K562 (cell line): ENCODE results near the gene TENM4. TPM values are rescaled to one million over a fixed set of nuclear protein-coding genes. Genes with fewer than 3 reads are reported as not detected.

Source experiments
- ATAC-seq: fragments of 200-7000 bp; cut with Tn5 transposase; 3 replicates; pipeline ENCODE4 v1.9.1; 2020; ENCODE audit warnings: moderate library complexity
- BruUV-seq: library from RNA; stranded (reverse); fragments of 400-500 nt; replicated peaks from 2 replicates; lab custom pipeline; 2021; lab: Mats Ljungman, UMichigan
- CTCF ChIA-PET: fragments of 300-600 bp; formaldehyde crosslinking; extraction: SDS; loops from one replicate; lab custom pipeline; 2021; ENCODE audit warnings: low intra/inter-chr PET ratio; lab: Yijun Ruan, JAX
- POLR2A ChIA-PET: fragments of 300-600, 350-650 bp; sonication (Branson Sonifier 250); formaldehyde crosslinking; extraction: SDS; loops from one replicate; lab custom pipeline; 2021; ENCODE audit warnings: antibody characterized with exemption, inconsistent platforms; lab: Yijun Ruan, JAX
- DNase-seq, 4 experiments: peaks; one replicate each; pipeline versions ENCODE4 v3.0.0 to v3.0.0-alpha.2; 2011 to 2018; ENCODE audit warnings: low spot score in 3 of 4, mixed read lengths in 3 of 4; ENCODE audit errors: extremely low read depth in 1 of 4
- FAIRE-seq: peaks from 2 replicates; lab custom pipeline; 2011; peaks lifted over from hg19 to GRCh38; lab: Jason Lieb, UNC
- H2AFZ ChIP-seq: 2 replicates; pipeline ENCODE4 v1.6.0; 2011; ENCODE audit warnings: low read depth, low read length, control low read depth, inconsistent platforms
- H3K27ac ChIP-seq: fragments of 200-600 bp; 3 replicates; pipeline ENCODE4 v1.8.0; 2011; ENCODE audit warnings: low read depth, mild to moderate bottlenecking, control low read depth, inconsistent platforms, low read length, moderate library complexity, mixed read lengths; ENCODE audit errors: extremely low read depth
- H3K27me3 ChIP-seq, 2 experiments: fragments of 300-600 bp in 1 of 2; 2 replicates in 1 of 2; 3 replicates in 1 of 2; pipeline versions ENCODE4 v1.6.0 to v1.8.0; 2011; ENCODE audit warnings: inconsistent platforms in 2 of 2, low read length in 2 of 2, mild to moderate bottlenecking in 1 of 2, mixed read lengths in 1 of 2, moderate library complexity in 1 of 2; ENCODE audit not compliant: control insufficient read depth in 2 of 2, insufficient read depth in 2 of 2
- H3K36me3 ChIP-seq: fragments of 300-600 bp; 3 replicates; pipeline ENCODE4 v1.8.0; 2011; ENCODE audit warnings: mild to moderate bottlenecking, low read length, inconsistent platforms; ENCODE audit not compliant: control insufficient read depth, insufficient read depth
- H3K4me1 ChIP-seq, 2 experiments: fragments of 200-600 bp in 1 of 2; replicated peaks in 1 of 2; 2 replicates in 1 of 2; 3 replicates in 1 of 2; pipeline versions ENCODE4 v1.5.1 to v1.8.0; 2011; ENCODE audit warnings: inconsistent platforms in 2 of 2, low read length in 2 of 2, mild to moderate bottlenecking in 1 of 2, mixed read lengths in 1 of 2, moderate library complexity in 1 of 2; ENCODE audit not compliant: control insufficient read depth in 2 of 2, insufficient read depth in 2 of 2
- H3K4me2 ChIP-seq: 2 replicates; pipeline ENCODE4 v1.6.1; 2011; ENCODE audit warnings: low read length, control low read depth, inconsistent platforms, mixed read lengths; ENCODE audit not compliant: insufficient read depth
- H3K4me3 ChIP-seq: fragments of 200-600 bp; sonication (generic), shearing (Covaris generic); 2 replicates; pipeline ENCODE4 v1.5.1; 2016; ENCODE audit warnings: control low read depth, inconsistent platforms
- H3K79me2 ChIP-seq: fragments of 200-600 bp; 3 replicates; pipeline ENCODE4 v1.8.0; 2011; ENCODE audit warnings: low read length, inconsistent platforms; ENCODE audit not compliant: control insufficient read depth, insufficient read depth
- H3K9ac ChIP-seq, 2 experiments: 2 replicates each; pipeline versions ENCODE4 v1.6.0 to v1.6.1; 2011; ENCODE audit warnings: low read depth in 2 of 2, low read length in 2 of 2, control low read depth in 1 of 2, inconsistent platforms in 1 of 2, mild to moderate bottlenecking in 1 of 2, mixed read lengths in 1 of 2; ENCODE audit not compliant: insufficient read depth in 1 of 2
- H3K9me1 ChIP-seq: one replicate; pipeline ENCODE4 v1.6.0; 2011; ENCODE audit warnings: inconsistent platforms, mild to moderate bottlenecking, low read length, moderate library complexity; ENCODE audit not compliant: control insufficient read depth, insufficient read depth
- H3K9me3 ChIP-seq: replicated peaks from 2 replicates; pipeline ENCODE4 v1.5.1; 2011; ENCODE audit warnings: low read depth, low read length, inconsistent platforms; ENCODE audit not compliant: control insufficient read depth, insufficient read depth
- H4K20me1 ChIP-seq: replicated peaks from 2 replicates; pipeline ENCODE4 v1.6.1; 2011; ENCODE audit warnings: low read length, inconsistent platforms, mixed read lengths; ENCODE audit not compliant: control insufficient read depth, insufficient read depth
- ELK1 ChIP-seq: sonication (generic); formaldehyde crosslinking; IDR thresholded peaks from 2 replicates; pipeline ENCODE4 v1.8.1; 2022; ENCODE audit warnings: missing genetic modification reagents
- MAFK ChIP-seq: IDR thresholded peaks from 2 replicates; pipeline ENCODE4 v1.6.1; 2011; ENCODE audit warnings: low read length, improper control_type of control experiment
- NR2F6 ChIP-seq: fragments of 450-650 bp; formaldehyde crosslinking; IDR thresholded peaks from 2 replicates; pipeline ENCODE4 v1.4.0; 2020; ENCODE audit warnings: mild to moderate bottlenecking
- RB1 ChIP-seq: fragments of 450-650 bp; IDR thresholded peaks from 2 replicates; pipeline ENCODE4 v1.6.1; 2017; ENCODE audit warnings: low read depth, mild to moderate bottlenecking
- RBM39 ChIP-seq: fragments of 200-400 bp; formaldehyde crosslinking; optimal IDR thresholded peaks from 2 replicates; pipeline ENCODE3; 2018; ENCODE audit warnings: low read depth, low read length
- SAFB2 ChIP-seq: fragments of 200-400 bp; formaldehyde crosslinking; IDR thresholded peaks from 2 replicates; pipeline ENCODE4 v1.6.1; 2018; ENCODE audit warnings: borderline replicate concordance, low read length, low read depth, moderate library complexity; ENCODE audit not compliant: severe bottlenecking
- SMC3 ChIP-seq: conservative IDR thresholded peaks from 2 replicates; pipeline ENCODE4 v1.6.1; 2011; ENCODE audit warnings: low read depth, low read length, improper control_type of control experiment; ENCODE audit not compliant: insufficient read depth
- SOX6 ChIP-seq: fragments of 450-650 bp; IDR thresholded peaks from 2 replicates; pipeline ENCODE4 v1.6.1; 2014; ENCODE audit warnings: mild to moderate bottlenecking
- TRIM28 ChIP-seq: fragments of 450-650 bp; IDR thresholded peaks from 2 replicates; pipeline ENCODE4 v1.6.1; 2017
- WGBS: fragments of 100-300 bp; shearing (Covaris generic); methylation state at CpG from one replicate; pipeline ENCODE4 v1.1.6; 2016; ENCODE audit warnings: low coverage, mixed read lengths; ENCODE audit not compliant: insufficient coverage; ENCODE audit errors: missing lambda C conversion rate; 5-methylcytosine and 5-hydroxymethylcytosine counted together
- in situ Hi-C: fragments of 300-500 bp; cut with MboI; formaldehyde crosslinking; loops from 4 replicates; pipeline ENCODE4 v1.15.0; 2018; ENCODE audit warnings: inconsistent platforms, mixed read lengths
- intact Hi-C: fragments of 100-400 bp; cut with micrococcal nuclease; formaldehyde crosslinking; loops from 2 replicates; pipeline ENCODE4 v1.14.2; 2022
- polyA plus RNA-seq, 8 experiments: library from polyadenylated mRNA; depleted of rRNA in 4 of 8; stranded (reverse) in 5 of 8; unstranded in 3 of 8; fragments of >200 nt; fragmentation: Nextera tagmentation in 2 of 8; fragmentation: Illumina TruSeq in 1 of 8; extraction: Ambion mirVana in 2 of 8; extraction: Trizol in 1 of 8; gene quantifications; 2 replicates each; pipeline versions ENCODE4 v1.2.1 to v1.2.3, GENCODE V29; 2011 to 2014; ENCODE audit warnings: inconsistent platforms in 1 of 8, missing spikeins in 1 of 8
- total RNA-seq, 7 experiments: library from RNA; depleted of rRNA in 6 of 7; stranded (reverse); fragments of >200 nt in 6 of 7; fragmentation: Illumina TruSeq in 2 of 7; extraction: Trizol in 2 of 7; gene quantifications; 2 replicates each; pipeline versions ENCODE4 v1.2.1 to v1.2.3, GENCODE V29; 2011 to 2021; ENCODE audit warnings: low replicate concordance in 1 of 7

Gene TENM4
- total and polyA plus RNA-seq, 9 of the 15 experiments (the other 6 are each of a cell fraction or from before 2014, with no cell fraction given), result 0.16 TPM; not detected in 8

GRCh38 chr11:79039122-79039521, 401.7 kb downstream of the TENM4 start:
- FAIRE-seq, result no peak
- no peaks in the 10 kb centered on the region for H3K4me1 ChIP-seq

More at GRCh38 chr11:79039122-79039521, 401.7 kb downstream of the TENM4 start:
- Histone ChIP-seq H3K27ac (no peak overlapping the region), H3K36me3 (no peaks in the 10 kb centered on the region), H3K9me1 (no peaks in the 10 kb centered on the region), H4K20me1 (no peaks in the 10 kb centered on the region), H3K9me3 (no peaks in the 10 kb centered on the region), H3K9ac (no peak overlapping the region), H3K4me2 (no peak overlapping the region), H3K27me3 (no peaks in the 10 kb centered on the region), H3K4me3 (no peak overlapping the region), H3K79me2 (no peaks in the 10 kb centered on the region), H2AFZ (no peak overlapping the region)
- 0% methylated on average over 2 of the region's 2 CpGs for WGBS
- ATAC-seq (no peak), DNase-seq (no peak)
- no peak for TF ChIP-seq RBM39
- TF ChIP-seq MAFK, result no peak
- no peak for TF ChIP-seq TRIM28
- TF ChIP-seq SOX6, result no peak
- no peak for TF ChIP-seq NR2F6
- no peak for TF ChIP-seq SAFB2
- TF ChIP-seq RB1, result no peak
- no peak for TF ChIP-seq SMC3
- TF ChIP-seq ELK1 (CRISPR knock-in tag), result no peak
- ChIA-PET CTCF (no interaction called here), POLR2A (interaction anchor here (0.9 kb wide), 1 partner anchor 9 kb away, joined by 3 read pairs; no protein-coding TSS in a partner anchor)
- in situ Hi-C loops, result no loop called here
- intact Hi-C loops, result no loop called here
- no TSS peak for BruUV-seq
